HL-60 (cell line): ENCODE results near the gene CCL1.

Experiments used
- DNase-seq, 2 experiments: peaks; one replicate each; pipeline ENCODE4 v3.0.0-alpha.2; 2010 to 2020; ENCODE audit warnings: low read depth in 1 of 2, low spot score in 1 of 2
- H3K27ac ChIP-seq: fragments of 250-450 bp; sonication (Bioruptor Pico); replicated peaks from 2 replicates; pipeline ENCODE4 v1.5.1; 2020; ENCODE audit warnings: mild to moderate bottlenecking, moderate library complexity
- H3K27me3 ChIP-seq: fragments of 250-450 bp; sonication (Bioruptor Pico); 2 replicates; pipeline ENCODE4 v1.5.1; 2021; ENCODE audit warnings: mild to moderate bottlenecking, moderate library complexity; ENCODE audit not compliant: insufficient read depth, poor library complexity, severe bottlenecking
- H3K4me3 ChIP-seq: replicated peaks from 2 replicates; pipeline ENCODE4 v1.5.1; 2011; ENCODE audit warnings: mild to moderate bottlenecking, control low read depth, low read length; ENCODE audit not compliant: insufficient read depth
- CTCF ChIP-seq: IDR thresholded peaks from one replicate; pipeline ENCODE4 v1.5.1; 2011; ENCODE audit warnings: low read length, control low read depth, inconsistent platforms; ENCODE audit not compliant: insufficient read depth
- GABPA ChIP-seq: IDR thresholded peaks from 2 replicates; pipeline ENCODE4 v1.6.1; 2012; ENCODE audit warnings: low read depth
- POLR2AphosphoS5 ChIP-seq: IDR thresholded peaks from 2 replicates; pipeline ENCODE4 v1.6.1; 2012; ENCODE audit warnings: low read depth
- REST ChIP-seq: IDR thresholded peaks from 2 replicates; pipeline ENCODE4 v1.6.1; 2012; ENCODE audit warnings: low read depth; ENCODE audit not compliant: insufficient replicate concordance
- SPI1 ChIP-seq: IDR thresholded peaks from 2 replicates; pipeline ENCODE4 v1.6.1; 2012; ENCODE audit warnings: low read depth, mild to moderate bottlenecking, borderline replicate concordance

The CCL1 gene

GRCh38 chr17:34366010-34366409 is 3.0 kb upstream of the CCL1 start:
- TF ChIP-seq SPI1 (peak; percentile 50; the same call in 1 of the 2 replicates), REST (no peak)
- DNase-seq = peak; percentile 61 to 67
- H3K27ac ChIP-seq = peak overlapping the region; percentile 91
- no peak overlapping the region for H3K4me3 ChIP-seq
- no peaks in the 10 kb centered on the region for H3K27me3 ChIP-seq

- no peak for TF ChIP-seq GABPA
- no peak for TF ChIP-seq REST
- peak; percentile 87 for TF ChIP-seq POLR2AphosphoS5
- peak; percentile 49; the same call in 1 of the 2 replicates for TF ChIP-seq SPI1
- Histone ChIP-seq H3K4me3 (no peak overlapping the region), H3K27ac (peak overlapping the region; percentile 91), H3K27me3 (no peaks in the 10 kb centered on the region)
- peak; percentile 66 to 72 for DNase-seq
Measured at GRCh38 chr17:34365340-34365739, 2.3 kb upstream of the CCL1 start.

- TF ChIP-seq SPI1 = no peak
- no peak for DNase-seq
- H3K27ac ChIP-seq = peak overlapping the region; percentile 91
- no peaks in the 10 kb centered on the region for H3K27me3 ChIP-seq
- no peak overlapping the region for H3K4me3 ChIP-seq
Measured at GRCh38 chr17:34364751-34365150, 1.7 kb upstream of the CCL1 start.

GRCh38 chr17:34361478-34362061 is 1.5 kb downstream of the CCL1 start:
- TF ChIP-seq CTCF (peak; percentile 100), GABPA (no peak), POLR2AphosphoS5 (no peak), SPI1 (no peak)
- Histone ChIP-seq H3K4me3 (no peak overlapping the region), H3K27me3 (no peaks in the 10 kb centered on the region), H3K27ac (no peak overlapping the region)
- peak; percentile 68 to 92 for DNase-seq

GRCh38 chr17:34360601-34361270 is 2.3 kb downstream of the CCL1 start:
- Histone ChIP-seq H3K4me3 (no peak overlapping the region), H3K27me3 (no peaks in the 10 kb centered on the region), H3K27ac (no peak overlapping the region)
- DNase-seq = no peak
- TF ChIP-seq GABPA = no peak
- no peak for TF ChIP-seq CTCF
- TF ChIP-seq SPI1 = no peak
- no peak for TF ChIP-seq REST
- no peak for TF ChIP-seq POLR2AphosphoS5
